ENCODE data around the gene CD52.

DNA sequence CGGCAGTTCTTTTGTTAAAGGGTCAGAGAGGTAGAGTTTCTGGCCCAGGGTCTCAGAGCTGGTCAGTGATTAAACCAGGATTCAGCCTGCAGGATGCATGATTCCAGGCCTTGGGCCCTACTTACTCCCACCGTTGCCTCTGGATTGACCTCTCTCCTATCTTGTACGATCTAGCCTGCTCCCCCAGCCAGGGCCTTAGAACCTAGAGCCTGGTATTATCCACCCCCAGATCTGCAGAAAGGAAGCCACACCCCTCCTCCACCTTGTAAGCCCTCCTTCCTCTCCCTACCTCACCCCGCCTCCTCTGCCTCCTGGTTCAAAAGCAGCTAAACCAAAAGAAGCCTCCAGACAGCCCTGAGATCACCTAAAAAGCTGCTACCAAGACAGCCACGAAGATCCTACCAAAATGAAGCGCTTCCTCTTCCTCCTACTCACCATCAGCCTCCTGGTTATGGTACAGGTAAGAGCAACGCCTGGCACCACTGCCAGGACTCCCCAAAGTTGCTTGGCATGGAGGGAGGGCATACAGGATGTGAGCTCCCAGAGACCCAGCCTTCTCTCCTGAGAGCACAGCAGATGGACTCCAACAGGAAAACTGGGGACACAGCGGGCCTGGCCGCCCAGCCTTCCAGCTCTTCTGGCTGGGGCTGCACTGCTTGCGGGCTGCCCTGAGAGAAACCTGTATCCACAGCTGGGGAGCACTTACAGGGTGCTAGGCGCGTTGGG lies at the start of gene CD52:
- TF ChIP-seq POLR2A (IDR thresholded peaks at IDR 0.05; ENCODE audit: low read length) (no peak), GATA1 (IDR thresholded peaks at IDR 0.05; ENCODE audit: low read depth, low read length) (no peak)

All from erythroblast (primary cell).